Stomach smooth muscle (tissue), 2 donors: ENCODE measurements around the gene CPLX3.

Experiments used
- H3K27ac ChIP-seq: one replicate; pipeline ENCODE4 v1.7.0; 2013; ENCODE audit warnings: mild to moderate bottlenecking, low read length, inconsistent platforms
- H3K27me3 ChIP-seq, 2 donors: one replicate each; pipeline ENCODE4 v1.7.0; 2013; ENCODE audit warnings: low read length in 2 of 2; ENCODE audit not compliant: insufficient read depth in 2 of 2, control insufficient read depth in 1 of 2
- H3K36me3 ChIP-seq, 2 donors: one replicate each; pipeline ENCODE4 v1.7.0; 2013; ENCODE audit warnings: low read length in 2 of 2; ENCODE audit not compliant: control insufficient read depth in 2 of 2, insufficient read depth in 2 of 2
- H3K4me1 ChIP-seq: one replicate; pipeline ENCODE4 v1.7.0; 2013; ENCODE audit warnings: low read length; ENCODE audit not compliant: control insufficient read depth, insufficient read depth
- H3K4me3 ChIP-seq, 2 donors: one replicate each; pipeline ENCODE4 v1.7.0; 2013; ENCODE audit warnings: low read length in 2 of 2
- H3K9ac ChIP-seq, 2 donors: one replicate each; pipeline ENCODE4 v1.7.0; 2013; ENCODE audit warnings: low read length in 2 of 2, mild to moderate bottlenecking in 1 of 2
- H3K9me3 ChIP-seq, 2 donors: one replicate each; pipeline ENCODE4 v1.7.0; 2013; ENCODE audit warnings: low read length in 2 of 2; ENCODE audit not compliant: control insufficient read depth in 2 of 2
- donor health status: healthy.
- donor health status: Pancreatic carcinoma.

Gene CPLX3

GRCh38 chr15:74873756-74874424, 47.5 kb downstream of the CPLX3 start:
- Histone ChIP-seq H3K9me3 (no peaks in the 10 kb centered on the region), H3K36me3 (no peaks in the 10 kb centered on the region), H3K4me3 (peak overlapping the region; percentile 84 to 94), H3K4me1 (peaks cover 23% of the 10 kb centered on the region), H3K27me3 (no peaks in the 10 kb centered on the region), H3K27ac (peak overlapping the region; percentile 78), H3K9ac (peak overlapping the region; percentile 73 to 79)

- H3K36me3 ChIP-seq = no peaks in the 10 kb centered on the region
These were observed 51.8 kb downstream of the CPLX3 start for GRCh38 chr15:74878273-74878672.

More at GRCh38 chr15:74878273-74878672, 51.8 kb downstream of the CPLX3 start:
- Histone ChIP-seq H3K9ac (no peak overlapping the region), H3K9me3 (no peaks in the 10 kb centered on the region), H3K27me3 (no peaks in the 10 kb centered on the region), H3K4me1 (peaks cover 4% of the 10 kb centered on the region), H3K27ac (no peak overlapping the region), H3K4me3 (no peak overlapping the region)
